Right hindlimb (tissue), 1 donor: ENCODE results near the gene TNFSF10.

Experiments
- DNase-seq: peaks from one replicate; pipeline ENCODE4 v3.0.0-alpha.2; 2018

Gene TNFSF10

GRCh38 chr3:172515130-172515918 is 7.9 kb downstream of the TNFSF10 start:
- DNase-seq, result no peak

DNA sequence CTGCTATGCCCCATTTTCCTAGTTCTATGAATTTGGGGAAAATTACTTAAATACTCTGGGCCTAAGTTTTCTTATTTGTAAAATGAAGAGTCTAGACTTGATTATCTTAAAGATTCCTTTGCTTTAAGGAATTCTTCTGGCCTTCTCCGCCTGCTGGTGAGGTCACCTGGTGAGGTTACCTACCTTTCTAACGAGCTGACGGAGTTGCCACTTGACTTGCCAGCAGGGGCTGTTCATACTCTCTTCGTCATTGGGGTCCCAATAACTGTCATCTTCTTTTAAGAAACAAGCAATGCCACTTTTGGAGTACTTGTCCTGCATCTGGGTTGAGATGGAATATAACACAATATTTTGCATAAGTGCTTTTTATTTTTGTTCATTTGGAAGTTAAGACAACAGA is 8.6 kb downstream of the TNFSF10 start:
- DNase-seq, result no peak

DNA sequence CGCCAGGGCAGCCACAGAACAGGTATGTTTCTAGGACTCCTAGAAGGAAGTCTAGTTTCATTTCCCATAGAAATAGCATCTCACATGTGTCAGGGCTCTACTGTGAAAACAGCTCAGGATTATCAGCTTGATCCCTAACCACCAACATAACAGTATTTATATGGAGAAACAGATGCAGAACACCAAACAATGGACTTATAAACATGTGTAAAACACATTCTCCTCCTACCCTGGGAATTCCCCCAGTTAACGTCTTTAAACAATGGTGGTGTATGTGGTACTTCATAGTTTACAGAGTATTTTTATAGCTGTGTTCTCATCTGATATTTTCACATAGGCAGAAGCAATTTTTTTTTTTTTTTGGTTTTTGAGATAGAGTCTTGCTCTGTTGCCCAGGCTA is 9.7 kb downstream of the TNFSF10 start:
- DNase-seq, result no peak

- DNase-seq, result peak; percentile 44
Measured at GRCh38 chr3:172511783-172512762, 11.2 kb downstream of the TNFSF10 start.

- DNase-seq, result no peak
Measured at GRCh38 chr3:172506094-172506493, 17.1 kb downstream of the TNFSF10 start.

DNA sequence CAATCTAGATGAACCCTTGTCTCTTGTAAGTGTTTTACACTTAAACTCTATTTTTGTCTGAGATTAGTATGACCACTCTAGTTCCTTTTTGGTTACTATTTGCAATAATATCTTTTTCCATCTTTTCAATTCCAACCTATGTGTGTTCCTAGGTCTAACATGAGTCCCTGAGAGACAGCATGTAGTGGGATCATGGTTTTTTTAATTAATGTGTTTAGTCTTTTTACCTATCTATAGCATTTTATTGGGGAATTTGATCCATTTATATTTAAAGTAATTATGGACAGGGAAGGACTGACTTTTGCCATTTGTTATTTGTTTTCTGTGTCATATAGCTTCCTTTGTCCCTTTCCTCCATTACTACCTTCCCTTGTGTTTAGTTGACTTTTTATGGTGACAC is 21.7 kb downstream of the TNFSF10 start:
- no peak for DNase-seq

DNA sequence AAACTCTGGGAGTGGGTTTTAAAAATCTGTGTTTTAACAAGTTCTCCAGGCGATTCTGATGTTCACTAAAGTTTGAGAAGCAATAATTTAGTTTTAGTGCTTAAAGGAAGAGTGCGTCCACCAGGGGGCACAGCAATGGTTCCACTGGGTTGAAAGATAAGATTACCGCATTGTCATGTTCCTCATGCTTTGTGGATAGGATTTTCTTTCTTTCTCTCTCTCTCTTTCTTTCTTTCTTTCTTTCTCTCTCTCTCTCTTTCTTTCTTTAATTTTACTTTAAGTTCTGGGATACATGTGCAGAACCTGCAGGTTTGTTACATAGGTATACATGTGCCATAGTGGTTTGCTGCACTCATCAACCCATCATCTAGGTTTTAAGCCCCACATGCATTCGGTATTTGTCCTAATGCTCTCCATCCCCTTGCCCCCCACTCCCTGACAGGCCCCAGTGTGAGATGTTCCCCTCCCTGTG is 33.0 kb downstream of the TNFSF10 start:
- DNase-seq, result peak; percentile 69

GRCh38 chr3:172478116-172478515 is 45.1 kb downstream of the TNFSF10 start:
- no peak for DNase-seq

DNA sequence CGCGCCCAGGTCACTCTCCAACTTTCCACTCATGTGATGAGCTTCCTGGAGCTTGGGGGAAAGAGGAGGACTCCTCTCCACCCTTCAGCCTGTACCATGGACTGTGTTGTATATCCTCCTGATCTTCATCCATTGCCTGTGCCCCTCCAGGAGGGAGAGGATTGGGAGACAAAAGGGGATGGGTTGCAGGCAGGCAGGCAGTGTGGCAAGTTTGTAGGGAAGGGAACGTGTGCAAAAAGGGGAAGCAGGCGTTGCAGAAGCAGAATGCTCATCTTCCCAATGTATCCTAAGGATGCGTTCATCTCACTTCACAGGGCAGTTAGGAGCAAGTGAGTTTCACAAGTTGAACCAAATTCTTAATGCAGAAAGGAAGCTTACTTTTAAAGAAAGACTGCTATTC is 46.9 kb downstream of the TNFSF10 start:
- DNase-seq, result no peak

- no peak for DNase-seq
Measured at GRCh38 chr3:172475703-172476102, 47.5 kb downstream of the TNFSF10 start.

DNA sequence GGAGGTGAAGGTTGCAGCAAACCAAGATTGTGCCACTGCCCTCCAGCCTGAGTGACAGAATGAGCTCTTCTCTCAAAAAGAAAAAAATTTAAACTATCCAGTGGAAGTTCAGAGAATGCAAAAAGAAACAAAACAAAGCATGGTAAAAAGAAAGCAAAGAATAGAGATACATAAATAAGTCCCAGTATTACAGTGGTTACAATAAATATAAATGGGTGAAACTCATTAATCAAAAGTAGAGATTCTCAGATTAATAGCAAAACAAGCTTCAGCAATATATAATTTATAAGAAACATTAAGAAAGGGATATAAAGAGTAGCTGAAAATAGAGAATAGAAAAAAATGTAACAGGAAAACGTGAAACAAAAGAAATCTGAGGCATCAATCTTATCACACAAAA is 51.3 kb downstream of the TNFSF10 start:
- DNase-seq, result no peak

GRCh38 chr3:172470588-172470987 is 52.6 kb downstream of the TNFSF10 start:
- no peak for DNase-seq

DNA sequence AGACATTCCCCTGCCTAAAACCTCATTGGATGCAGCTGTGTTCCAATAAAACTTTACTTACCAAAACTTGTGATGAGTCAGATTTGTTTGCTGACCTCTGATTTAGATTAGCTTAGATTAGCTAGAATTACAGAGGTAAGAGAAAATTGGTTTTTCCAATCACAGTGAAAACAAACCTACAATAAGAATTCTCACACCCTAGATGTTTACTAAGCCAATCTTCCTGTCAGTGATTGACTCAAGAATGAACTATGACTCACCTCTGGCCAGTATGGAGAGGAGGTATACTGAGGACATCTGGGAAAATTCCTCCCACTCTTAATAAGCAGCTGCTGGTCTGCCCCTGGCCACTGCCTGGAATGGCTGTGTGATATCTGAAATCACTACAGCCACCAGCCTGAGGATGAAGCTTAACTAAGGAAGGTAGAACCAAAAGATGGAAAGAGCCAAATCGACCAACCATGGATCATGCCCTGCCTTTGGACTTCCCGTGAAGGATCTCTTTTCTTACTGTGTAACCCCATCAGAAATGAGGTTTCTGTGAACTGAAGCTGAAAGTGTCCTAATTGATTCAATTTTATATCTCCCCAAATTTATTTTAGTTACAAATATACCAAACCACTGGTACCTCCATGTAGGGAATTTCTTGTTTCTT is 55.9 kb downstream of the TNFSF10 start:
- no peak for DNase-seq

- no peak for DNase-seq
Measured at GRCh38 chr3:172466553-172467130, 56.6 kb downstream of the TNFSF10 start.

- DNase-seq, result no peak
Measured at GRCh38 chr3:172465281-172465680, 57.9 kb downstream of the TNFSF10 start.

- DNase-seq, result no peak
Measured at GRCh38 chr3:172464306-172464705, 58.9 kb downstream of the TNFSF10 start.

DNA sequence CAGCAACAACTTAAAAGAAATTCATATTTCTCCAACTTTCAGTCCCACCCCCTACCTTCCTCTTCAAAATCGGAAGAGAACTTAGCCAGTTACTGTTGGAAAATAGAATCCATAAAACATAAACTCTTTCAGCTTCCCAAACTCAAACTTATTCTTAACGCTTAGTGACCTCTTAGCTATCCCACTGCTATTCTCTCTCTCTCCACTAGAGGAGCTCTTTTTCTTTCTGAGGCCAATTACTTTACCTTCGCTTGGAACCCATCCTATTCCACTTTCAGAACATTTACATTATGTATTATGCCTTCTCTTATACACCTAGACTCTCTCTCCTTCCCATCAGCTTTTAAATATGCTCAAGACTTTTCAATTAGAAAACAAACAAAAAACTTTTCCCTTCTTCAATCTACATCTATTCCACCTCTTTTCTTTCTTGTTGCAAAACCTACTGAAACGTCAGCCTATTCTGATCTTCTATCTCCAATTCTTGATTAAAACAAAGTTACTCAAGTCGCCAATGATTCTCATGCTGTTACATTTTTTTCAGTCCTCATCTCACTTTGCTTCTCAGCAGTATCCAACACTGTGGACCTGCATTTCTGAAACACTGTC is 61.6 kb downstream of the TNFSF10 start:
- no peak for DNase-seq

DNA sequence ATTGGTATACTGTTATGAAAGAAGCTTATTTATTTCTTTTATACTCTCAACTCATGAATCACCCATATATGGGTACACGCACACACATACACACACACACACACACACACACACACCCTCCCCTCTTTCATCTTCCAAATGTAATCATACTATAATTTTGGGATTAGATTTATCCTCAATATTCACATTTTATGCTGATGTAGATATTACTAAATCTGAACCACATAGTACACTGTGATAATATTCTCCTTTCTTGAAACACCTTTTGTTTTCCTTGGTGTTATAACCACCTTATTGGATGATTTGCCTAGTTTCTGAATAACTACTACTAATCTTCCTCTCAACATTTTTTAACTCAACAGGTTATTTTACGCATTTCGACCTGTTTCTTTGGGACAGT is 66.8 kb downstream of the TNFSF10 start:
- DNase-seq, result no peak
